LNCaP clone FGC (cell line): ENCODE data around the gene CLDN14.
"Not testable (repeated sequence)": the region's sequence is repeated elsewhere in the genome, so short reads cannot be mapped to it uniquely, and the experiment has no call there.

Source experiments
- DNase-seq: peaks from one replicate; pipeline ENCODE4 v3.0.0-alpha.2; 2011; ENCODE audit warnings: low read depth
- H3K4me3 ChIP-seq: 2 replicates; pipeline ENCODE4 v1.5.1; 2011; ENCODE audit warnings: mild to moderate bottlenecking, low read depth, low read length, control low read depth
- TF ChIP-seq, protein P1 (sequence below): IDR thresholded peaks from 2 replicates; pipeline ENCODE4 v1.5.1; 2012; ENCODE audit warnings: mild to moderate bottlenecking; ENCODE audit not compliant: control insufficient read depth, insufficient read depth; ENCODE audit errors: extremely low read depth

CLDN14 gene

DNA sequence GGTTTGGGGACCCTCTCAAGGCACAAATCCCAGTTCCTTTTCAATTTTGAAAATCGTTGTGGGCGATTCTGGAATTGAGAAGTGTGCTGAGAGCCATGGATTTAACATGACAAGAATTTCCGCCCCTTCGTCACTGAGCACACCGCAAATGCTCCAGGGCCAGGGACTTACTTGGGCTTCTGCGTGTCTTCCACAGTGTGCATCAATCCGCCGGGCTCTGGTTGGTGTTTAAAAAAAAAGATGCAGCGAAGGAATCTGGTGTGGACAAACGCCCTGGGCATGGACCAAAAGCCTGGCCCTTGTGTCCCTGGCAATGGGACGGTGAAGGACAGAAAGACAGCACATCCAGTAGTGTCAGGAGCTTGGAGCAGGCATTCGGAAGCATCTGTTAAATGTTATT lies 696 bp upstream of the CLDN14 start:
- no peak overlapping the region for H3K4me3 ChIP-seq
- TF ChIP-seq, protein P1, sequence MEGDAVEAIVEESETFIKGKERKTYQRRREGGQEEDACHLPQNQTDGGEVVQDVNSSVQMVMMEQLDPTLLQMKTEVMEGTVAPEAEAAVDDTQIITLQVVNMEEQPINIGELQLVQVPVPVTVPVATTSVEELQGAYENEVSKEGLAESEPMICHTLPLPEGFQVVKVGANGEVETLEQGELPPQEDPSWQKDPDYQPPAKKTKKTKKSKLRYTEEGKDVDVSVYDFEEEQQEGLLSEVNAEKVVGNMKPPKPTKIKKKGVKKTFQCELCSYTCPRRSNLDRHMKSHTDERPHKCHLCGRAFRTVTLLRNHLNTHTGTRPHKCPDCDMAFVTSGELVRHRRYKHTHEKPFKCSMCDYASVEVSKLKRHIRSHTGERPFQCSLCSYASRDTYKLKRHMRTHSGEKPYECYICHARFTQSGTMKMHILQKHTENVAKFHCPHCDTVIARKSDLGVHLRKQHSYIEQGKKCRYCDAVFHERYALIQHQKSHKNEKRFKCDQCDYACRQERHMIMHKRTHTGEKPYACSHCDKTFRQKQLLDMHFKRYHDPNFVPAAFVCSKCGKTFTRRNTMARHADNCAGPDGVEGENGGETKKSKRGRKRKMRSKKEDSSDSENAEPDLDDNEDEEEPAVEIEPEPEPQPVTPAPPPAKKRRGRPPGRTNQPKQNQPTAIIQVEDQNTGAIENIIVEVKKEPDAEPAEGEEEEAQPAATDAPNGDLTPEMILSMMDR: no peak
- DNase-seq: no peak

- TF ChIP-seq, protein P1: 0 out of 2 replicates have a peak, but pooled peaks have one; percentile 10
- DNase-seq: no peak
- H3K4me3 ChIP-seq: no peak overlapping the region
Observed at GRCh38 chr21:36478941-36479340, 981 bp downstream of the CLDN14 start.

DNA sequence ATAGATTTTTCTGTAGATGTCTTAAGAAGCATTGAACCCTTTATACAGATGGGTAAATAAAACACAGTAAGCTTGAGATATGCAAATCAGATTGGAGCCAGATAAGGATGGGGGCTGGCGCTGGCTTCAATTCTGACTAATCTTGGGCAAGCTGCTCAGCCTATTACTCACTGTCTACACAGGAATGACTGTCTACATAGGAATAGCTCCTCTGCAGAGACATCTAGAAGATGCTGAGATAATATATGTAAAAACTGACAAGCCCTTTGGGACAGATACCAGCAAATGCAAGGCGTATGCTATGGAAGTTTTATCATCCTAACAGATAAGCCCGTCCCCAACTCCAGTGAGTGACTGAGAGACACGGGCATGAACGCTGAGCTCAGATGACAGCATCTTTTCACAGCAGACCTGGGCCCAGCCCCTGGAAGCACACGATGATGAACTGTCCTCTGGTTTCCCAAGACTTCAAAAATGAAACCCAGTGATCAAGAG lies 1.7 kb downstream of the CLDN14 start:
- TF ChIP-seq, protein P1: no peak
- no peak for DNase-seq
- H3K4me3 ChIP-seq: no peak overlapping the region

DNA sequence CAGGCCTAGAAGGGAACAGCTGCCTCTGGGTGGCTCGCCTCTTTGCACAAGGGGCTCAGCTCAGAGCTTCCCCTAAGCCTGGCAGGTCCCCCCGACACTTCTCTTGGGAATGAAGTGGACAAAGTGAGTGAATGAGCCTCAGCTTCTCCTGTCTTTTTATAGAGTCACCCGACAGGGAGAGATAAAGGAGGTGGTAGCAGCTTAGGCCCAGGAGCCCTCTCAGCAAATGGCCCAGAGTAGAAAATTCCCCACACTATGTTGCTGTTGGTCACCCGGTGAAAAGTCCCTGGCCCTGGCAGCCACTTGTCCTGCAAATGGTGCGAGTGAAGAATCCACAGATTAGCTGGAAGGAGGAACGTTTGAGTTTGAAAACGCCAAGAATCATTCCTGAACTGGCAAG lies 2.4 kb downstream of the CLDN14 start:
- no peak for DNase-seq
- no peak overlapping the region for H3K4me3 ChIP-seq
- TF ChIP-seq, protein P1: no peak

DNA sequence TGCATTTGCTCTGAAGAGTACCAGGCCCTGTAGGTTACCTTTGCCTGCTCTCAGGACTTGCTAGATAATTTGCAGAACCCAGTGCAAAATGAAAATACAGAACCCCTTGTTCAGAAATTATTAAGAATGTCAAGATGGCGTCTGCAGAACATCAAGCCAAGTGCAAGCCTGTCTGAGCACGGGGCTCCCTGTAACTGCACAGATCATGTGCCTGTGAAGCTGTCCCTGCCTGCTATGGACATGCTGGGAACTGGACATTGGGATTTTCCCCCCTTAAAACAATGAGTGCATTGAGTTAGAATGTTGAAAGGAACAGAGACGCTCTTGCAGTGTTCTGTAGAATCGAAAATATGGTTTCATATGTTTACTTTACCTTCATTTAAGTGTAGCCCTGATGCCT lies 2.9 kb downstream of the CLDN14 start:
- no peak for DNase-seq
- TF ChIP-seq, protein P1: no peak
- no peak overlapping the region for H3K4me3 ChIP-seq

- not testable (repeated sequence) for H3K4me3 ChIP-seq, DNase-seq
Observed at GRCh38 chr21:36476541-36476940, 3.4 kb downstream of the CLDN14 start.

DNA sequence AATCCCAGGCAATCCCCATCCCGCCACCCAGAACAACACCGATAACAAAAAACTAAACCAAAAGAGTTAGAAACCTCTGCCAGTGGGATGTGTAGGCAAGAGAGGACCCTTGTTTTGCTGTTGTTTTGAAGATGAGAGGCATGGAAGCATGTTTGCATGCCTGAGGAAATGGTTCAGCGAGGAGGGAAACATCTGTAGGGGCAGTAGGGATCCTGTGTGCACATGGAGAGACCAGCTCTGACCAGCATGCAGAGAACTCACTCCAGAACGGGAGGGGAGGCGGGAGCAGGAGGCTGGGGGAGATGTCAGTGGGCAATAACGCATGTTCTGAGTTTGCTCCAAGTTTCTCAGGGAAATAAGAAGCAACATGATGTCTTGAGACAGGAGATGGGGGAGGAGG lies 5.3 kb downstream of the CLDN14 start:
- TF ChIP-seq, protein P1: no peak
- DNase-seq: no peak
- H3K4me3 ChIP-seq: no peak overlapping the region
